NCI-H2196 treated with DMSO at 0.1 percent for 48 hours (cell line): ENCODE measurements around the gene PTEN.

Source experiments
- DNase-seq: peaks from one replicate; lab custom pipeline; 2025; ENCODE audit not compliant: unreplicated experiment; lab: John Stamatoyannopoulos, UW

Gene PTEN

GRCh38 chr10:87918254-87918859 lies 54.9 kb downstream of the PTEN start:
- DNase-seq: no peak

GRCh38 chr10:87920538-87920937 lies 57.1 kb downstream of the PTEN start:
- no peak for DNase-seq

- no peak for DNase-seq
Observed at GRCh38 chr10:87921931-87922688, 58.7 kb downstream of the PTEN start.

GRCh38 chr10:87923233-87923632 lies 59.8 kb downstream of the PTEN start:
- DNase-seq: no peak

- DNase-seq: peak; percentile 24
Observed at GRCh38 chr10:87925570-87925969, 62.1 kb downstream of the PTEN start.

GRCh38 chr10:87927091-87927490 lies 63.7 kb downstream of the PTEN start:
- no peak for DNase-seq

GRCh38 chr10:87928996-87929395 lies 65.6 kb downstream of the PTEN start:
- no peak for DNase-seq

GRCh38 chr10:87930141-87930540 lies 66.7 kb downstream of the PTEN start:
- no peak for DNase-seq

GRCh38 chr10:87930934-87931835 lies 67.8 kb downstream of the PTEN start:
- no peak for DNase-seq

GRCh38 chr10:87931836-87932230 lies 68.4 kb downstream of the PTEN start:
- DNase-seq: no peak

- DNase-seq: no peak
Observed at GRCh38 chr10:87935290-87936141, 72.1 kb downstream of the PTEN start.

GRCh38 chr10:87940210-87940609 lies 76.8 kb downstream of the PTEN start:
- DNase-seq: no peak

- DNase-seq: no peak
Observed at GRCh38 chr10:87942884-87943527, 79.6 kb downstream of the PTEN start.

GRCh38 chr10:87945984-87946383 lies 82.6 kb downstream of the PTEN start:
- no peak for DNase-seq

GRCh38 chr10:87952612-87953011 lies 89.2 kb downstream of the PTEN start:
- DNase-seq: no peak

GRCh38 chr10:87956055-87956454 lies 92.6 kb downstream of the PTEN start:
- DNase-seq: no peak

GRCh38 chr10:87957702-87958101 lies 94.3 kb downstream of the PTEN start:
- no peak for DNase-seq

GRCh38 chr10:87960230-87960629 lies 96.8 kb downstream of the PTEN start:
- no peak for DNase-seq

GRCh38 chr10:87961314-87961713 lies 97.9 kb downstream of the PTEN start:
- no peak for DNase-seq

- no peak for DNase-seq
Observed at GRCh38 chr10:87966459-87966858, 103.0 kb downstream of the PTEN start.
